NCI-H345 treated with DMSO at 0.1 percent for 48 hours (cell line): ENCODE data around the gene KLHDC9.

Experiments
- DNase-seq: peaks from one replicate; lab custom pipeline; 2025; ENCODE audit not compliant: unreplicated experiment; lab: John Stamatoyannopoulos, UW

Gene KLHDC9

DNA sequence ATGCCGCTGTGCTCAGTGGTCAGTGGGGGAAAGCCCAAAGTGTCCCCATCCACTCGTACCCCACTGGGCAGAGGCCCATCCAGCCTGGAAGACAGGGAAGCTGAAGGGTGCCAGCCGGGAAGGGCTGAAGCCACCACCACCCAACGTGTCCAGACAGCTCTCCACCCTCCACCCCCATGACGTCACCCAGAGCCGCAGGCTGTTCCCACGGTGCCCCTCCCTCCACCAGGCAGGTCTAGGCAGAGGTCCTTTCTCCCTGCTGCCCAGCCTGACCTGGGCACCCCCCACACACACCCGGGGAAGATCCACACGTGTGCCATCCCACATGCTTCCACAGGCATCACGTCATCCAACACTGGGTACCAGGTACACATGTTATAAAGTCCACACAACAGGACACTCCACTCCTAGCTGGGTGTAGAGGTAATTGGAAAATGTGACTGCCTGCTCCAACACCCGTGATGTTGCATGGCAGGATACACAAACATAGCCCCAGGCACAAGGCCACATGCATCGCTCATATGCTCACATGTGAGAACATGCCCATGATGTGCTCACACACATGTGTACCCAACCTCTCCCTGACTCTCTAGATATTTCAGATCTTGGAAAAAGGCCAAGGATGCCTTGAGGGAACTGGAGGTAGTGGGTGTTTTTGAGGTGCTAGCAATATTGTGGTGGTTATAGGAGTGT, 23.3 kb upstream of the KLHDC9 start:
- DNase-seq, result no peak

- DNase-seq, result no peak
Observed at GRCh38 chr1:161076410-161076809, 21.8 kb upstream of the KLHDC9 start.

DNA sequence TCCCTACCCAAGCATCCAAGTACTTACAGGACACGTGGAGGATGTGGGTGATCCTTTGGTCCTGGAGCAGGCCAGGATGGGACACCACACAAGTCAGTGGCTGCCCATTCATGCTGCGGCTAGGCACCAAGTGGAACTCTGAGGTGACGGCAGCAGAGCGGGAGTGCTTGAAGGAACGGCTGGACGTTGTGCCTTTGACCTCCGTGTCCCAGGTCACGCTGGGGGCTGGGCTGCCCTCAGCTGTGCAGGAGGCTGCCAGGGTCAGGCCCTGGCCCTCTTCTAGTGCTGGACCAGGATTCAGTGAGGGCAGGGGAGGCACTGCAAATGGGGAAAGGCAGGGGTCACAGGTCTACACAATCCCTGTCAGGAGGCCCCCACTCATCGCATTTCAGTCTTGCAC, 20.7 kb upstream of the KLHDC9 start:
- no peak for DNase-seq

DNA sequence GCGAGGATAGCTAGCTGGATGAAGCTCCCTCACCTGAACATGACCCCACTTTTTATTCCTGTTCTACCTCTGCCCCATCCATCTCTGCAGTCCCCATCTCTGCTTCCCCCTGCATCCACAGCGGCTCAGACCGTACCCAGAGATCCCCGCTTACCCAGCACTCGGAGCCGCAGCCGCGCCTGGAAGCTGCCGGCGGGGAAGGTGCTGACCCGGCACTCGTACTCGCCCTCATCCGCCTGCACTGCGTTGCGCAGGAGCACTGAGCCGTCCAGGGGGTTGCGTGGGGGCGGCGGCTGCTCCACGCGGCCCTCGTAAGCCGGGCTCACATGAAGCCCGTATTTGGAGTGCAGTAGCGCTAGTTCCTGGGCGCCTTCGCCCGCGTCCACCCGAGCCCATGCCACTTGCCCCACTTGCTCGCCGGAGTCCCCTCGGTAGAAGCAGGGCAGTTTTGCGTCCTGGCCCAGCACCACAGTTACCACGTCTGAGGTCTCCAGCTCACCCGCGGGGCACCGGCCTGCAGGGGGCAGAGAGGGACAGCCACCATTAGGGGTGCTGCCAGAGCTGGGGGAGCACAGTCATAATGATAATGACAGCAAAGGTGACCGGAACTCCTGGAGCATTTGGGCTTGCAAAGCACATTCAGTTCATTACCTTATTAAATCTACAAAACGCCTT, 18.6 kb upstream of the KLHDC9 start:
- no peak for DNase-seq

DNA sequence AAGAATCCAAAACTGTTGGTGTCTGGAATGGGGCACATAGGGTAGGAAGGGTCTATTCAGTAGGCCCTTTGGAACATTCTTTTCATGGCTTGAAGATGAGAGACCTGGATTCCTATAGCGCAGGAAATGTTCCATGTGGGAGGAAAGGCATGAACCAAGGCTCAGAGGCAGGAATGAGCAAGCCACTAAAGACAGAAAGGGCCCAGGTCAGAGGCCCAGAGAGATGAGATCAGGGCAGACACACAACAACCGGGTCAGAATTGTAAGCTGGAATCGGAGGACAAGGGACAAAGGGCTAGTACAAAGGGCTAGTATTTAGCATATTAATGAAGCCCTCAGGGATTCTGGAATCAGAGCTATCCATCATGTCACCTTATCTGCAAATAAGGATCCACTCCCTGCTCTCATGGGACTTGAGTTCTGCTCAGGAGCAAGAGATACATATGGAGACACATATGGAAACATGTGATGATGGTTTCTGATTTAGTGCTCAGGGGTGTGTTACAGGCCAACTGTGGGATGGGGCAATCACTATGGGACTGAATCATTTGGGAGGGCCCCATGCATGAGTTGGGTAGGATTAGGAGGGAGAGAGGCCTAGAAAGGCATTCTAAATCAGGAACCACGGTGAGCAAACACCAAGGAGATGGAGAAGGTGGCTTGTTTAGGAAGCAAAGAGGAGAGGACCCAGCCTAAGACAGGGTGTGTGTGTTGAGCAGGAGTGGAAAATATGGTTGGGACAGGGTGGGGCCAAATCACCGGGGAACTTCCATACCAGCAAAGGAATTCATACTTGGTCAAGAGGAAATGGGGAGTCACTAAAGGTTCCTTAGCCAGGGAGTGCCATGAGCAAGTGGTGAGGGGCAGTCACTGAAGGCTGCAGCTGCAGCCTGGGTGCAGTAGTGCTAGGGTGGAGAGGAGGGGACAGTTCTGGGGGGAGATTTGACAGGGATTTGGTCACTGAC, 17.4 kb upstream of the KLHDC9 start:
- DNase-seq, result no peak

DNA sequence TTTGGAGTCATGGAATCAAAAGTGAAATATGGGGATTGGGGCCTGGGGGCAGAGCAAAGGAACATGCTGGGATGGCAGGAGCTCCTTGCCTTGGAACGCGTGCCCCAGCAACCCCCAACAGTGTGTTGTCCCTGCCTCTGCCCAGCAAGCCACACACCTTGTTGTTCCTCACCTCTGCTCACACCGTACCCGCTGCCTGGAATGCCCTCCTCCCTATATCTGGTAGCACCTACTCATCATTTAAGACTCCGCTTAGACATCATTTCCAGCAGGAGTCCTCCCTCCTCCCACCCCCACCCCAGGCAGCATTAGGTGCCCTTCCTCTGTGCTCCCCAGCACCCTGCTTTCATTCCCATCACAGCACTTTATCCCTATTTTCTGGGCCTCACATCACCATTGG, 16.6 kb upstream of the KLHDC9 start:
- DNase-seq, result no peak

GRCh38 chr1:161082483-161082882, 15.7 kb upstream of the KLHDC9 start:
- no peak for DNase-seq

GRCh38 chr1:161082996-161083747, 15.0 kb upstream of the KLHDC9 start:
- no peak for DNase-seq

- no peak for DNase-seq
Observed at GRCh38 chr1:161083748-161084596, 14.2 kb upstream of the KLHDC9 start.

- DNase-seq, result no peak
Observed at GRCh38 chr1:161084597-161084988, 13.6 kb upstream of the KLHDC9 start.

GRCh38 chr1:161085165-161085564, 13.0 kb upstream of the KLHDC9 start:
- DNase-seq, result no peak

DNA sequence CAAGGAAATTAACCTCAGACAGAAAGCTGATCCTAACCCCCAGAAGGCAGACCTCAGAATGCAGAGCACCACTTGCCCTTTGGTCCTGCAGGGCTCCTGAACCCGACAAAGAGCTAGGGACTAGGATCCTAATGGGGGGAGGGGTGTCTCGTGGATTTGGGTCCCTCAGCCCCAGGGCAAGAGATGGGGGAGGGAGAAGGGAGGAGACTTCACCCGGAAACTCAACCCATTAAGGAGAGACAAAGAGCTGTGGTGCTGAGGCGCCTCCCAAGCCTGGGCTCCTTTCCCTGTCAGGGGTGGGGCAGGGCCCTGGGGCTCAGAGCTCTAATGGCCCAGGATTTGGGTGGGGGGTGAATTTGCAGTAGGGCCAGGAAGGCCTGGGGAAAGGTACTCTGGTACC, 11.7 kb upstream of the KLHDC9 start:
- no peak for DNase-seq

DNA sequence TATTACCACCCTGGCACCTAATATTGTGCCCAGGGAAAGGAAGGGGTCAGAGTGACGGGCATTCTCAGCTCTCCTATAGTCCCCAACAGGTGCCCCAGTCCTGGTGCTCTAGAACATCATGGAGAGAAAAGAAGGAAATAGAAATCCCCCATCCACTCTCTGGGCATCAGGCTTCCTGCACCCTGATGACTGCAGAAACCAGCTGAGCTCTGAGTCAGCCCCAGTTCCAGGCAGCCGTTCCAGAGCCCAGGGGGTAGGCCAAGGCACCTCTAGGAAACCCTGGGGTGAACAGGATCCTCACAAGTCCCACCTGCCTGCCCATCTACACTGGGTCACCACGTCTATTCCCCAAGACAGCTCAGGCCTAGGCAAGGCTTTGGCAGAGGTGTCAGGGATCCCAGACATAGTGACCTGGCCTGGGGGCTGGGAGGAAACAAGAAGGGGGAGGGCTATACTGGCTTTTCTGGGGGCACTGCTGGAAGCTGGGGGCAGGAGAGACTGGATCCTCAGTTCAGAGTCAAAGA, 9.5 kb upstream of the KLHDC9 start:
- no peak for DNase-seq

DNA sequence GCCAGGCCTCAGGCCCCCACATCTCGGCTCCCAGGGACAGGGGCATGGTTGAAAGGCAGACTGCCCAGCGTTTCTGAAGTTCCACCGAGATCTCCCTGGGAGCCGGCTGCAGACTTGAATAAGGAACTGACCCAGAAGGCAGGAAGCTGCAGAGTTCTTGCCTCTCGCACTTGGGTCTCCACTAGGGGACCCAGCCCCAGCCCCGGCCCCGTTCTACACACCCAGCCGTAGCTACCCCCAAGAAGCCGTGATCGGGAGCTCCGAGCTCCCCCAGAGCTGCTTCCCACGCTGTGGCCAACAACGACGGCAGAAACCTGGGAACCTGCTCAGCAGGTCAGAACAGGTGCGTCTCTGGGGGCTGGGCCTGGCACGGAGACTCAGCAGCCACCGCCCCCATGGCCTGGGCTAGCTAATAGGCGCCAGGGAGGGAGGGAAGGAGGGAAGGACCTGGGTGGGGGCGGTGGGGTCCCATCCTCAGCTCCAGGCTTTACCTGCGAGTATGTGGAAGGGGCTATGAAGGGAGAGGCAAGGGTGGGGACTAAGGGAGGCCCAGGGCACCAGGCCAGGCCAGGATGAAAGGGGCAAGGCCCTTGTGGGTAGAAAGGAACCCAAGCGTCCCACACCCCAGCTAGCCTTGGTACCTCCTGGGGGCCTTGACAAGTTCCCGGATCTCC, 8.8 kb upstream of the KLHDC9 start, which contains the start of gene NECTIN4:
NECTIN4 (minus strand) TSS at position 308 of the 674 bp plus-strand sequence; CDS start at position 46, 262 bp downstream.
- no peak for DNase-seq

DNA sequence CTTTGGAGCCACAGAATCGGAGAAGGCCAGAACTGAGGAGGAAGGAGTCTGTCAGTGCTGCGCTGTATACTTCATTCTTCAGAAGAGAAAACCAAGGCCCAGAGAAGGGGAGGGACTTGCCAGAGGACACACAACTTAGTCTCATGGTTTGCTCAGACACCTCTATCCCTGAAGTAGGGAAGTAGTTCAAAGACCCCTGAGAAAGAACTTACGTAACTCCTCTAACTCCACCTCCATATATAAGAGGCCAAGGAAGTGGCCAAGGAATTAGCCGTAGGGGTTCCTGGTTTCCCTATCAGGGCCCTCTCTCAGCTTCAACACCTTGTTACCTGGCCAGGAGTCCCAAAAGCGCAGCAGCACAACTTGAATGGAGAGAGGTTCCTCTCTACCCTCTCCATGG, 8.2 kb upstream of the KLHDC9 start:
- DNase-seq, result no peak

- DNase-seq, result no peak
Observed at GRCh38 chr1:161090617-161091016, 7.5 kb upstream of the KLHDC9 start.

DNA sequence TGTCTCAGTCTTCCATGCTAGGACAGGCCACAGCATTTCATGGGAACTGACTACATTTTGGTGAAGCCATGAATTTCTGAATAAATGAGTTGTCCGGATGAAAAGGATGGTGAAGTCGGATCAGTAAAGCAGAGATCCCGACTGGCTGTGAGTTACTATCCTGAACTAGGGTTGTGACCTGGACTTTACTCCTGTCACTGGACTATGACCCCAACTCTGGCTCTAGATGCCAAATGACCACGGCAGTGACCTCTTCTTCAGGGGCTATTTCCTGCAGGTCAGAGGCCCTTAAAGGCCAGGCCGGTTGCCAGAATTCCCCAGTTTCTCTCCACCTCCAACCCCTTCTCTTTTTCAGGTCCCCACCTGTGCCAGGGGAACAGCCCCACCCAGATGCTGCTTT, 7.1 kb upstream of the KLHDC9 start:
- no peak for DNase-seq

DNA sequence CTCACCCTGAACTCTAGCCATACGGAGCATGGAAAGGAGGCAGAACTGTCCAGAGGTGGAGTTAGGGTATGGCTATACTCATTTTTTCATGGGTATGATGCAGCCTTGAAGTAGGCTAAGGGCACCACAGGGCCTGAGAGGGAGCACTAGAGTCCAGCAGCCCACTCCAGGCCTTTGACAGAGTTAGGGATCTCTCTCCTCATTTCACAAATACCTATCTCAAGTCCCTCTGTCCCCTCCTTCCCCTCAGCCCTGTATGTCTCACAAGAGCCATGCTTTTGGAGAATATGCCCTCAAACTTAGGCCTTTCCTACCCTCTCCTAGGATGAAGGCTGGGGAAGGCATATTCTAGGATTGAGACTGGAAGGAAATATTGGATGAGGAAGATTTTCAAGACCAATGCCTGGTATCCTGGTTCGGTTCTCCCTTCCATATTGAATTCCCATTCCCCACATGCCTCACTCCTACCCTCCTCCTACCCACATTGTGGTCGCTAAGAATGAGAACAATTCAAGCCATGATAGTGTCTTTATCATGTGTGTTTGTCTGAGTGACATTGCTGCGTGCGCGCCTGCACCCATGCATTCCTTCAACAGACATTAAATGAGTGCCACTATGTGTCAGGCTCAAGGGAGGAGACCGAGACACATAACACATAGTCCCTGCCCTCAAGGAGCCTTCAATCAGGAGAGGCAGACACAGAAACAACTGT, 6.2 kb upstream of the KLHDC9 start:
- no peak for DNase-seq

DNA sequence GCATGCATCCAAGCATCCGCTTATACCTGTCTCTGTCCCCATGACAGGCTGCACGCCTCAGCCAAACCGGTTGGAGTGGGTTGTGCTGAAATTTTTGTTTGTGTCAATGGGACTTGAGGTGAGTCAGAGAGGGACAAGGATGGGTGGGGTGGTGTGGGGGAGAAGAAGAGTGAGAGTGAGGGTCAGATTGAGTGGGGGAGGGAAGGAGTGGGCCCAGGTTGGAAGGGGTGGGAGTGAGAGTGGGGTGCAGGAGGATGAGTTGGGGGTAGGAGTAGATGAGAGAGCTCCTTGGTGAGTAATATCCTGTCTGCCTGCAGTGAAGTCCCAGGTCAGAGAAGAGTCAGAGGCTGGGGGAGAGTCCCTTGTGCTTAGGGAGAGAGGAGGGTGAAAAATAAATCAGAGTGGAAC, 5.5 kb upstream of the KLHDC9 start:
- no peak for DNase-seq
